Liver (tissue), 9 donors: ENCODE measurements around the gene BANK1. TPM values are rescaled to one million over a fixed set of nuclear protein-coding genes. Genes with fewer than 3 reads are reported as not detected.

Experiments
- DNase-seq: peaks from one replicate; pipeline ENCODE4 v3.0.0-alpha.2; 2017; ENCODE audit warnings: low spot score
- H3K27ac ChIP-seq, 2 donors: one replicate each; pipeline ENCODE4 v1.7.0; 2013; ENCODE audit warnings: inconsistent platforms in 2 of 2, low read length in 2 of 2, control low read depth in 1 of 2, low read depth in 1 of 2, mild to moderate bottlenecking in 1 of 2
- H3K27me3 ChIP-seq, 4 donors: one replicate each; pipeline versions ENCODE4 v1.6.1 to v1.7.0; 2013; ENCODE audit warnings: low read length in 3 of 4, inconsistent platforms in 1 of 4, mild to moderate bottlenecking in 1 of 4, moderate library complexity in 1 of 4; ENCODE audit not compliant: control insufficient read depth in 4 of 4, insufficient read depth in 4 of 4
- H3K36me3 ChIP-seq, 4 donors: one replicate each; pipeline versions ENCODE4 v1.6.1 to v1.7.0; 2013; ENCODE audit warnings: low read length in 3 of 4, mild to moderate bottlenecking in 3 of 4, low read depth in 1 of 4, moderate library complexity in 1 of 4; ENCODE audit not compliant: control insufficient read depth in 4 of 4, insufficient read depth in 3 of 4
- H3K4me1 ChIP-seq, 4 donors: one replicate each; pipeline versions ENCODE4 v1.6.1 to v1.7.0; 2013; ENCODE audit warnings: low read length in 3 of 4, mild to moderate bottlenecking in 3 of 4, moderate library complexity in 1 of 4; ENCODE audit not compliant: control insufficient read depth in 4 of 4, insufficient read depth in 4 of 4
- H3K4me3 ChIP-seq, 3 donors: one replicate each; pipeline versions ENCODE4 v1.6.1 to v1.7.0; 2013; ENCODE audit warnings: low read length in 3 of 3, control low read depth in 1 of 3, low read depth in 1 of 3, mild to moderate bottlenecking in 1 of 3
- H3K9ac ChIP-seq, 2 donors: one replicate each; pipeline ENCODE4 v1.7.0; 2013; ENCODE audit warnings: low read length in 2 of 2, mild to moderate bottlenecking in 2 of 2, moderate library complexity in 2 of 2, control low read depth in 1 of 2, low read depth in 1 of 2
- H3K9me3 ChIP-seq, 4 donors: one replicate each; pipeline versions ENCODE4 v1.6.1 to v1.7.0; 2013; ENCODE audit warnings: low read length in 3 of 4; ENCODE audit not compliant: control insufficient read depth in 4 of 4
- EGR1 ChIP-seq, 2 donors: IDR thresholded peaks; 2 replicates each; pipeline ENCODE4 v1.6.1; 2016 to 2018; ENCODE audit warnings: antibody characterized with exemption in 2 of 2, low read depth in 2 of 2
- FOXA1 ChIP-seq: IDR thresholded peaks from 2 replicates; pipeline ENCODE4 v1.6.1; 2016; ENCODE audit warnings: antibody characterized with exemption
- FOXA2 ChIP-seq: IDR thresholded peaks from 2 replicates; pipeline ENCODE4 v1.6.1; 2016; ENCODE audit warnings: antibody characterized with exemption
- GABPA ChIP-seq, 2 donors: IDR thresholded peaks in 1 of 2; conservative IDR thresholded peaks in 1 of 2; 2 replicates each; pipeline ENCODE4 v1.6.1; 2016; ENCODE audit warnings: antibody characterized with exemption in 2 of 2, mild to moderate bottlenecking in 1 of 2, moderate library complexity in 1 of 2
- HNF4A ChIP-seq, 2 donors: conservative IDR thresholded peaks; 2 replicates each; pipeline ENCODE4 v1.6.1; 2016; ENCODE audit warnings: antibody characterized with exemption in 2 of 2, mild to moderate bottlenecking in 2 of 2
- HNF4G ChIP-seq: IDR thresholded peaks from 2 replicates; pipeline ENCODE4 v1.6.1; 2016; ENCODE audit warnings: antibody characterized with exemption
- JUND ChIP-seq, 2 donors: IDR thresholded peaks; 2 replicates each; pipeline ENCODE4 v1.6.1; 2016; ENCODE audit warnings: antibody characterized with exemption in 2 of 2
- NR2F2 ChIP-seq: IDR thresholded peaks from 2 replicates; pipeline ENCODE4 v1.6.1; 2016; ENCODE audit warnings: antibody characterized with exemption
- RAD21 ChIP-seq, 2 donors: IDR thresholded peaks; 2 replicates each; pipeline ENCODE4 v1.6.1; 2016; ENCODE audit warnings: antibody characterized with exemption in 2 of 2, mild to moderate bottlenecking in 2 of 2
- RXRA ChIP-seq, 2 donors: IDR thresholded peaks; 2 replicates each; pipeline ENCODE4 v1.6.1; 2017 to 2018; ENCODE audit warnings: antibody characterized with exemption in 2 of 2, mild to moderate bottlenecking in 1 of 2
- SP1 ChIP-seq: IDR thresholded peaks from 2 replicates; pipeline ENCODE4 v1.6.1; 2018; ENCODE audit warnings: antibody characterized with exemption, mild to moderate bottlenecking
- TAF1 ChIP-seq: conservative IDR thresholded peaks from 2 replicates; pipeline ENCODE4 v1.6.1; 2016; ENCODE audit warnings: antibody characterized with exemption, mild to moderate bottlenecking
- YY1 ChIP-seq: IDR thresholded peaks from 2 replicates; pipeline ENCODE4 v1.6.1; 2016; ENCODE audit warnings: antibody characterized with exemption, mild to moderate bottlenecking
- polyA plus RNA-seq, 2 donors: library from polyadenylated mRNA; stranded (reverse) in 1 of 2; unstranded in 1 of 2; fragments of 200-250 nt in 1 of 2; fragments of >200 nt in 1 of 2; fragmentation: Nextera tagmentation in 1 of 2; extraction: Ambion mirVana in 1 of 2; gene quantifications; one replicate each; pipeline versions ENCODE4 v1.2.1 to v1.2.3, GENCODE V29; 2013 to 2015
- total RNA-seq, 2 donors: library from RNA; depleted of rRNA; stranded (reverse); fragments of >200 nt; gene quantifications; one replicate each; pipeline ENCODE4 v1.2.3, GENCODE V29; 2014
- TF ChIP-seq, protein P1 (sequence below): IDR thresholded peaks from 2 replicates; pipeline ENCODE4 v1.6.1; 2016; ENCODE audit warnings: antibody characterized with exemption
- TF ChIP-seq, protein P2 (sequence below): IDR thresholded peaks from 2 replicates; pipeline ENCODE4 v1.6.1; 2016; ENCODE audit warnings: antibody characterized with exemption
- TF ChIP-seq, protein P3 (sequence below): fragments of 150-350 bp; IDR thresholded peaks from 2 replicates; pipeline ENCODE4 v1.5.1; 2017; ENCODE audit warnings: improper control_type of control experiment, low read depth, low read length; ENCODE audit not compliant: missing input control
- TF ChIP-seq, protein P4 (sequence below): IDR thresholded peaks from 2 replicates; pipeline ENCODE4 v1.6.1; 2016; ENCODE audit warnings: antibody characterized with exemption
- TF ChIP-seq, protein P5 (sequence below): IDR thresholded peaks from 2 replicates; pipeline ENCODE4 v1.6.1; 2016; ENCODE audit warnings: antibody characterized with exemption, mild to moderate bottlenecking
- donor health status: healthy.
- donor health status: healthy.
- donor health status: healthy.
- donor health status: healthy.
- donor health status: healthy.

BANK1 gene
- total and polyA plus RNA-seq, 4 donors: 0.06 to 1.7 (median 0.35) TPM

DNA sequence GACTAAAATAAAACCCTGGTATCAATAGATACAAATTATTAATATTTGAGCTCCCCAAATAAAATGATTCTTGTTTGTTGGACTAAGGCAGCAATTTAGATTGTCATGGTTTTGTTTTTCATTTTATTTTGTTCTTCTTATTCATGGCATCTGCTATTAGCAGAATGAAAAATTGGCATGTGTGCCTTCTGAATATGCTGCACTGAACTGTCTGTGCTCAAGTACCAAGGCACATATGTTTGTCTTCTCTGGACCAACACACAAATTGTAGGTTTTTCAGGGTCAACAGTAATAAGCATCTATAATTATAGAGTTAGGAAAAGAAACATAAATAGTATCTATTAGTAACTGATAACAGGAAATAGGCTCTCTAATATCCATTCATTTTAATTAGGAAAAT, 121.1 kb downstream of the BANK1 start (continued):
- TF ChIP-seq YY1: no peak
- TF ChIP-seq, protein P1, sequence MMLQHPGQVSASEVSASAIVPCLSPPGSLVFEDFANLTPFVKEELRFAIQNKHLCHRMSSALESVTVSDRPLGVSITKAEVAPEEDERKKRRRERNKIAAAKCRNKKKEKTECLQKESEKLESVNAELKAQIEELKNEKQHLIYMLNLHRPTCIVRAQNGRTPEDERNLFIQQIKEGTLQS: no peak
- no peak for TF ChIP-seq NR2F2
- no peak for TF ChIP-seq RXRA (IDR thresholded peaks at IDR 0.05)
- TF ChIP-seq, protein P2, sequence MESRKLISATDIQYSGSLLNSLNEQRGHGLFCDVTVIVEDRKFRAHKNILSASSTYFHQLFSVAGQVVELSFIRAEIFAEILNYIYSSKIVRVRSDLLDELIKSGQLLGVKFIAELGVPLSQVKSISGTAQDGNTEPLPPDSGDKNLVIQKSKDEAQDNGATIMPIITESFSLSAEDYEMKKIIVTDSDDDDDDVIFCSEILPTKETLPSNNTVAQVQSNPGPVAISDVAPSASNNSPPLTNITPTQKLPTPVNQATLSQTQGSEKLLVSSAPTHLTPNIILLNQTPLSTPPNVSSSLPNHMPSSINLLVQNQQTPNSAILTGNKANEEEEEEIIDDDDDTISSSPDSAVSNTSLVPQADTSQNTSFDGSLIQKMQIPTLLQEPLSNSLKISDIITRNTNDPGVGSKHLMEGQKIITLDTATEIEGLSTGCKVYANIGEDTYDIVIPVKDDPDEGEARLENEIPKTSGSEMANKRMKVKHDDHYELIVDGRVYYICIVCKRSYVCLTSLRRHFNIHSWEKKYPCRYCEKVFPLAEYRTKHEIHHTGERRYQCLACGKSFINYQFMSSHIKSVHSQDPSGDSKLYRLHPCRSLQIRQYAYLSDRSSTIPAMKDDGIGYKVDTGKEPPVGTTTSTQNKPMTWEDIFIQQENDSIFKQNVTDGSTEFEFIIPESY: no peak
- no peak for TF ChIP-seq RAD21 (IDR thresholded peaks at IDR 0.05)
- TF ChIP-seq FOXA1: no peak

DNA sequence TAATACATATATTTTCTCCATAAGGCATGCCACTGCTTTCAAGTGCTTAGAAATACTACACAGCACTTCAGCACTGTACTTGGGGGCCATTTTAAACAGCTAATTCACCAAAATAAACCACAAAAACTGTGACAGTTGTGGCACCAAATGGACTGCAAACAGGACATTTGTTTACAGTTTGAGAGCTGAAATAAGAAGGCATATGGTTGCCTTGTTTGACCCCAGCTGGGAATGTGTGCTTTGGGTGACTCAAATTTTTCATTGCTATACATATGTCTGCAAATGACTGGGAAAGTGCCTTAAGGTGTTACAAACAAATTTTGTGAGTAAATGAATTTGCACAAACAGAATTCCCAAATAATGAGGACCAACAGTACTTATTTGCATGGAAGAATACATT, 124.2 kb downstream of the BANK1 start:
- H3K36me3 ChIP-seq: no peaks in the 10 kb centered on the region
- TF ChIP-seq RXRA (IDR thresholded peaks at IDR 0.05) (no peak), NR2F2 (no peak), JUND (IDR thresholded peaks at IDR 0.05) (no peak), SP1 (no peak), TAF1 (no peak), YY1 (no peak), RAD21 (IDR thresholded peaks at IDR 0.05) (no peak), FOXA2 (no peak), GABPA (IDR thresholded peaks at IDR 0.05 in 1 of 2, conservative IDR thresholded peaks at IDR 0.05 in 1 of 2) (no peak), EGR1 (IDR thresholded peaks at IDR 0.05; ENCODE audit: low read depth in 2 of 2) (no peak), HNF4A (conservative IDR thresholded peaks at IDR 0.05) (no peak), HNF4G (no peak), FOXA1 (no peak)
- TF ChIP-seq, protein P3, sequence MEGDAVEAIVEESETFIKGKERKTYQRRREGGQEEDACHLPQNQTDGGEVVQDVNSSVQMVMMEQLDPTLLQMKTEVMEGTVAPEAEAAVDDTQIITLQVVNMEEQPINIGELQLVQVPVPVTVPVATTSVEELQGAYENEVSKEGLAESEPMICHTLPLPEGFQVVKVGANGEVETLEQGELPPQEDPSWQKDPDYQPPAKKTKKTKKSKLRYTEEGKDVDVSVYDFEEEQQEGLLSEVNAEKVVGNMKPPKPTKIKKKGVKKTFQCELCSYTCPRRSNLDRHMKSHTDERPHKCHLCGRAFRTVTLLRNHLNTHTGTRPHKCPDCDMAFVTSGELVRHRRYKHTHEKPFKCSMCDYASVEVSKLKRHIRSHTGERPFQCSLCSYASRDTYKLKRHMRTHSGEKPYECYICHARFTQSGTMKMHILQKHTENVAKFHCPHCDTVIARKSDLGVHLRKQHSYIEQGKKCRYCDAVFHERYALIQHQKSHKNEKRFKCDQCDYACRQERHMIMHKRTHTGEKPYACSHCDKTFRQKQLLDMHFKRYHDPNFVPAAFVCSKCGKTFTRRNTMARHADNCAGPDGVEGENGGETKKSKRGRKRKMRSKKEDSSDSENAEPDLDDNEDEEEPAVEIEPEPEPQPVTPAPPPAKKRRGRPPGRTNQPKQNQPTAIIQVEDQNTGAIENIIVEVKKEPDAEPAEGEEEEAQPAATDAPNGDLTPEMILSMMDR: no peak
- TF ChIP-seq, protein P4, sequence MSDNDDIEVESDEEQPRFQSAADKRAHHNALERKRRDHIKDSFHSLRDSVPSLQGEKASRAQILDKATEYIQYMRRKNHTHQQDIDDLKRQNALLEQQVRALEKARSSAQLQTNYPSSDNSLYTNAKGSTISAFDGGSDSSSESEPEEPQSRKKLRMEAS: no peak
- TF ChIP-seq, protein P2: no peak
- TF ChIP-seq, protein P1: no peak
- TF ChIP-seq, protein P5, sequence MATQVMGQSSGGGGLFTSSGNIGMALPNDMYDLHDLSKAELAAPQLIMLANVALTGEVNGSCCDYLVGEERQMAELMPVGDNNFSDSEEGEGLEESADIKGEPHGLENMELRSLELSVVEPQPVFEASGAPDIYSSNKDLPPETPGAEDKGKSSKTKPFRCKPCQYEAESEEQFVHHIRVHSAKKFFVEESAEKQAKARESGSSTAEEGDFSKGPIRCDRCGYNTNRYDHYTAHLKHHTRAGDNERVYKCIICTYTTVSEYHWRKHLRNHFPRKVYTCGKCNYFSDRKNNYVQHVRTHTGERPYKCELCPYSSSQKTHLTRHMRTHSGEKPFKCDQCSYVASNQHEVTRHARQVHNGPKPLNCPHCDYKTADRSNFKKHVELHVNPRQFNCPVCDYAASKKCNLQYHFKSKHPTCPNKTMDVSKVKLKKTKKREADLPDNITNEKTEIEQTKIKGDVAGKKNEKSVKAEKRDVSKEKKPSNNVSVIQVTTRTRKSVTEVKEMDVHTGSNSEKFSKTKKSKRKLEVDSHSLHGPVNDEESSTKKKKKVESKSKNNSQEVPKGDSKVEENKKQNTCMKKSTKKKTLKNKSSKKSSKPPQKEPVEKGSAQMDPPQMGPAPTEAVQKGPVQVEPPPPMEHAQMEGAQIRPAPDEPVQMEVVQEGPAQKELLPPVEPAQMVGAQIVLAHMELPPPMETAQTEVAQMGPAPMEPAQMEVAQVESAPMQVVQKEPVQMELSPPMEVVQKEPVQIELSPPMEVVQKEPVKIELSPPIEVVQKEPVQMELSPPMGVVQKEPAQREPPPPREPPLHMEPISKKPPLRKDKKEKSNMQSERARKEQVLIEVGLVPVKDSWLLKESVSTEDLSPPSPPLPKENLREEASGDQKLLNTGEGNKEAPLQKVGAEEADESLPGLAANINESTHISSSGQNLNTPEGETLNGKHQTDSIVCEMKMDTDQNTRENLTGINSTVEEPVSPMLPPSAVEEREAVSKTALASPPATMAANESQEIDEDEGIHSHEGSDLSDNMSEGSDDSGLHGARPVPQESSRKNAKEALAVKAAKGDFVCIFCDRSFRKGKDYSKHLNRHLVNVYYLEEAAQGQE: no peak
- no peak for DNase-seq
- H3K9me3 ChIP-seq: peaks cover 0 to 1% (median 0%) of the 10 kb centered on the region in 4 donors
- H3K27ac ChIP-seq: no peak overlapping the region
- H3K4me1 ChIP-seq: no peaks in the 10 kb centered on the region
- no peak overlapping the region for H3K4me3 ChIP-seq
- no peaks in the 10 kb centered on the region for H3K27me3 ChIP-seq
- no peak overlapping the region for H3K9ac ChIP-seq
